ENCODE data around the gene MGAT4B.
A peak's percentile ranks its signal among the peaks of the same experiment; 100 is the strongest.

MGAT4B gene

GRCh38 chr5:179817890-179818745 lies 11.5 kb upstream of the MGAT4B start:
- peaks cover 42% of the 10 kb centered on the region for H3K4me1 ChIP-seq (ENCODE audit: control insufficient read depth, insufficient read depth, low read length)
- no peaks in the 10 kb centered on the region for H3K9me3 ChIP-seq (ENCODE audit: control insufficient read depth, insufficient read depth, low read length)
- H3K36me3 ChIP-seq (ENCODE audit: control insufficient read depth, insufficient read depth, low read length), result peaks cover 7% of the 10 kb centered on the region
- H3K27ac ChIP-seq (ENCODE audit: low read depth, low read length), result peak overlapping the region; percentile 94
- H3K4me3 ChIP-seq (ENCODE audit: low read depth, low read length), result peak overlapping the region; percentile 18
- H3K27me3 ChIP-seq (ENCODE audit: control insufficient read depth, insufficient read depth, low read length), result peaks cover 2% of the 10 kb centered on the region; the same call in 1 of the 2 replicates
- 0 out of 2 replicates have a peak overlapping the region, but pooled peaks have one; percentile 23 for H3K9ac ChIP-seq (ENCODE audit: low read depth, low read length)

GRCh38 chr5:179817470-179817840 lies 10.8 kb upstream of the MGAT4B start:
- H3K36me3 ChIP-seq (ENCODE audit: control insufficient read depth, insufficient read depth, low read length), result peaks cover 6% of the 10 kb centered on the region
- peak overlapping the region; percentile 53 for H3K4me3 ChIP-seq (ENCODE audit: low read depth, low read length)
- H3K27me3 ChIP-seq (ENCODE audit: control insufficient read depth, insufficient read depth, low read length), result peaks cover 2% of the 10 kb centered on the region; the same call in 1 of the 2 replicates
- no peak overlapping the region for H3K27ac ChIP-seq (ENCODE audit: low read depth, low read length)
- H3K4me1 ChIP-seq (ENCODE audit: control insufficient read depth, insufficient read depth, low read length), result peaks cover 36% of the 10 kb centered on the region
- no peaks in the 10 kb centered on the region for H3K9me3 ChIP-seq (ENCODE audit: control insufficient read depth, insufficient read depth, low read length)
- H3K9ac ChIP-seq (ENCODE audit: low read depth, low read length), result no peak overlapping the region

GRCh38 chr5:179816796-179817469 lies 10.3 kb upstream of the MGAT4B start:
- peaks cover 2% of the 10 kb centered on the region; the same call in 1 of the 2 replicates for H3K27me3 ChIP-seq (ENCODE audit: control insufficient read depth, insufficient read depth, low read length)
- H3K27ac ChIP-seq (ENCODE audit: low read depth, low read length), result no peak overlapping the region
- peaks cover 31% of the 10 kb centered on the region for H3K4me1 ChIP-seq (ENCODE audit: control insufficient read depth, insufficient read depth, low read length)
- no peak overlapping the region for H3K9ac ChIP-seq (ENCODE audit: low read depth, low read length)
- H3K4me3 ChIP-seq (ENCODE audit: low read depth, low read length), result peak overlapping the region; percentile 53
- H3K9me3 ChIP-seq (ENCODE audit: control insufficient read depth, insufficient read depth, low read length), result no peaks in the 10 kb centered on the region
- peaks cover 10% of the 10 kb centered on the region for H3K36me3 ChIP-seq (ENCODE audit: control insufficient read depth, insufficient read depth, low read length)

GRCh38 chr5:179816401-179816795 lies 9.7 kb upstream of the MGAT4B start:
- no peak overlapping the region for H3K9ac ChIP-seq (ENCODE audit: low read depth, low read length)
- no peaks in the 10 kb centered on the region for H3K9me3 ChIP-seq (ENCODE audit: control insufficient read depth, insufficient read depth, low read length)
- H3K4me1 ChIP-seq (ENCODE audit: control insufficient read depth, insufficient read depth, low read length), result peaks cover 29% of the 10 kb centered on the region
- H3K36me3 ChIP-seq (ENCODE audit: control insufficient read depth, insufficient read depth, low read length), result peaks cover 10% of the 10 kb centered on the region
- no peak overlapping the region for H3K27ac ChIP-seq (ENCODE audit: low read depth, low read length)
- peak overlapping the region; percentile 53 for H3K4me3 ChIP-seq (ENCODE audit: low read depth, low read length)
- H3K27me3 ChIP-seq (ENCODE audit: control insufficient read depth, insufficient read depth, low read length), result peaks cover 2% of the 10 kb centered on the region; the same call in 1 of the 2 replicates

GRCh38 chr5:179815491-179816249 lies 9.0 kb upstream of the MGAT4B start:
- no peak overlapping the region for H3K4me3 ChIP-seq (ENCODE audit: low read depth, low read length)
- H3K9me3 ChIP-seq (ENCODE audit: control insufficient read depth, insufficient read depth, low read length), result no peaks in the 10 kb centered on the region
- H3K4me1 ChIP-seq (ENCODE audit: control insufficient read depth, insufficient read depth, low read length), result peaks cover 29% of the 10 kb centered on the region
- H3K9ac ChIP-seq (ENCODE audit: low read depth, low read length), result no peak overlapping the region
- peaks cover 10% of the 10 kb centered on the region for H3K36me3 ChIP-seq (ENCODE audit: control insufficient read depth, insufficient read depth, low read length)
- H3K27ac ChIP-seq (ENCODE audit: low read depth, low read length), result no peak overlapping the region
- peaks cover 2% of the 10 kb centered on the region; the same call in 1 of the 2 replicates for H3K27me3 ChIP-seq (ENCODE audit: control insufficient read depth, insufficient read depth, low read length)

- H3K27ac ChIP-seq (ENCODE audit: low read depth, low read length), result no peak overlapping the region
- H3K9me3 ChIP-seq (ENCODE audit: control insufficient read depth, insufficient read depth, low read length), result no peaks in the 10 kb centered on the region
- H3K27me3 ChIP-seq (ENCODE audit: control insufficient read depth, insufficient read depth, low read length), result peaks cover 2% of the 10 kb centered on the region; the same call in 1 of the 2 replicates
- H3K4me3 ChIP-seq (ENCODE audit: low read depth, low read length), result no peak overlapping the region
- H3K9ac ChIP-seq (ENCODE audit: low read depth, low read length), result no peak overlapping the region
- peaks cover 15% of the 10 kb centered on the region for H3K4me1 ChIP-seq (ENCODE audit: control insufficient read depth, insufficient read depth, low read length)
- peaks cover 10% of the 10 kb centered on the region for H3K36me3 ChIP-seq (ENCODE audit: control insufficient read depth, insufficient read depth, low read length)
These were observed 7.4 kb upstream of the MGAT4B start for GRCh38 chr5:179814090-179814489.

- Histone ChIP-seq H3K27ac (ENCODE audit: low read depth, low read length) (no peak overlapping the region), H3K9ac (ENCODE audit: low read depth, low read length) (no peak overlapping the region), H3K36me3 (ENCODE audit: control insufficient read depth, insufficient read depth, low read length) (peaks cover 10% of the 10 kb centered on the region), H3K4me3 (ENCODE audit: low read depth, low read length) (no peak overlapping the region), H3K9me3 (ENCODE audit: control insufficient read depth, insufficient read depth, low read length) (no peaks in the 10 kb centered on the region), H3K27me3 (ENCODE audit: control insufficient read depth, insufficient read depth, low read length) (peaks cover 2% of the 10 kb centered on the region; the same call in 1 of the 2 replicates), H3K4me1 (ENCODE audit: control insufficient read depth, insufficient read depth, low read length) (peaks cover 9% of the 10 kb centered on the region)
These were observed 6.4 kb upstream of the MGAT4B start for GRCh38 chr5:179812997-179813607.

GRCh38 chr5:179812135-179812825 lies 5.6 kb upstream of the MGAT4B start:
- H3K36me3 ChIP-seq (ENCODE audit: control insufficient read depth, insufficient read depth, low read length), result peaks cover 10% of the 10 kb centered on the region
- H3K4me1 ChIP-seq (ENCODE audit: control insufficient read depth, insufficient read depth, low read length), result peaks cover 7% of the 10 kb centered on the region; the same call in 1 of the 2 replicates
- no peak overlapping the region for H3K9ac ChIP-seq (ENCODE audit: low read depth, low read length)
- no peak overlapping the region for H3K4me3 ChIP-seq (ENCODE audit: low read depth, low read length)
- H3K9me3 ChIP-seq (ENCODE audit: control insufficient read depth, insufficient read depth, low read length), result no peaks in the 10 kb centered on the region
- no peak overlapping the region for H3K27ac ChIP-seq (ENCODE audit: low read depth, low read length)
- peaks cover 2% of the 10 kb centered on the region; the same call in 1 of the 2 replicates for H3K27me3 ChIP-seq (ENCODE audit: control insufficient read depth, insufficient read depth, low read length)

GRCh38 chr5:179805529-179806249 lies 977 bp downstream of the MGAT4B start:
- H3K27ac ChIP-seq (ENCODE audit: low read depth, low read length), result peak overlapping the region; percentile 51

More at GRCh38 chr5:179805529-179806249, 977 bp downstream of the MGAT4B start:
- peak overlapping the region; percentile 72 for H3K4me3 ChIP-seq (ENCODE audit: low read depth, low read length)
- H3K9me3 ChIP-seq (ENCODE audit: control insufficient read depth, insufficient read depth, low read length), result no peaks in the 10 kb centered on the region
- peak overlapping the region; percentile 55; the same call in 1 of the 2 replicates for H3K9ac ChIP-seq (ENCODE audit: low read depth, low read length)
- peaks cover 25% of the 10 kb centered on the region for H3K4me1 ChIP-seq (ENCODE audit: control insufficient read depth, insufficient read depth, low read length)
- H3K27me3 ChIP-seq (ENCODE audit: control insufficient read depth, insufficient read depth, low read length), result no peaks in the 10 kb centered on the region
- no peaks in the 10 kb centered on the region; the same call in 1 of the 2 replicates for H3K36me3 ChIP-seq (ENCODE audit: control insufficient read depth, insufficient read depth, low read length)
